GM23248 (cell line): ENCODE measurements around the gene RXYLT1. TPM values are rescaled to one million over a fixed set of nuclear protein-coding genes. Genes with fewer than 3 reads are reported as not detected.

Source experiments
- DNase-seq: peaks from one replicate; pipeline ENCODE4 v3.0.0-alpha.2; 2015
- H2AFZ ChIP-seq: fragments of 200-600 bp; sonication (generic); 2 replicates; pipeline ENCODE4 v1.6.1; 2016; ENCODE audit warnings: antibody characterized with exemption
- H3F3A ChIP-seq: fragments of 200-600 bp; sonication (generic); 2 replicates; pipeline ENCODE4 v1.6.1; 2016; ENCODE audit warnings: mild to moderate bottlenecking, antibody characterized with exemption, mixed run types; ENCODE audit not compliant: insufficient read depth
- H3K27ac ChIP-seq: fragments of 200-600 bp; sonication (generic); 2 replicates; pipeline ENCODE4 v1.5.1; 2016; ENCODE audit warnings: mild to moderate bottlenecking
- H3K27me3 ChIP-seq: fragments of 200-600 bp; sonication (generic); replicated peaks from 2 replicates; pipeline ENCODE4 v1.6.1; 2016; ENCODE audit warnings: mild to moderate bottlenecking; ENCODE audit not compliant: insufficient read depth
- H3K36me3 ChIP-seq: fragments of 200-600 bp; sonication (generic); 2 replicates; pipeline ENCODE4 v1.6.1; 2016; ENCODE audit warnings: low read depth, mild to moderate bottlenecking
- H3K4me1 ChIP-seq: fragments of 200-600 bp; sonication (generic); 2 replicates; pipeline ENCODE4 v1.6.1; 2016; ENCODE audit warnings: mild to moderate bottlenecking; ENCODE audit not compliant: insufficient read depth
- H3K4me2 ChIP-seq: fragments of 200-600 bp; sonication (generic); one replicate; pipeline ENCODE4 v1.6.1; 2016; ENCODE audit warnings: mild to moderate bottlenecking; ENCODE audit not compliant: unreplicated experiment
- H3K4me3 ChIP-seq: fragments of 200-600 bp; sonication (generic); 2 replicates; pipeline ENCODE4 v1.5.1; 2016; ENCODE audit warnings: mild to moderate bottlenecking
- H3K79me2 ChIP-seq: fragments of 200-600 bp; sonication (generic); 2 replicates; pipeline ENCODE4 v1.6.1; 2016; ENCODE audit warnings: mild to moderate bottlenecking; ENCODE audit not compliant: insufficient read depth
- H3K9ac ChIP-seq: fragments of 200-600 bp; sonication (generic); 2 replicates; pipeline ENCODE4 v1.6.1; 2016; ENCODE audit warnings: mild to moderate bottlenecking
- H3K9me2 ChIP-seq: fragments of 200-600 bp; sonication (generic); 2 replicates; pipeline ENCODE4 v1.6.1; 2016; ENCODE audit warnings: mixed run types, mild to moderate bottlenecking, moderate library complexity; ENCODE audit not compliant: insufficient read depth
- H3K9me3 ChIP-seq: fragments of 200-600 bp; sonication (generic); one replicate; pipeline ENCODE4 v1.6.1; 2017; ENCODE audit warnings: low read depth
- H4K20me1 ChIP-seq: fragments of 200-600 bp; sonication (generic); 2 replicates; pipeline ENCODE4 v1.6.0; 2016; ENCODE audit not compliant: insufficient read depth
- EZH2 ChIP-seq: fragments of 200-600 bp; sonication (generic); IDR thresholded peaks from 2 replicates; pipeline ENCODE4 v1.6.1; 2018; ENCODE audit warnings: antibody characterized with exemption, mild to moderate bottlenecking; ENCODE audit not compliant: insufficient read depth, poor library complexity, severe bottlenecking
- EZH2phosphoT487 ChIP-seq: fragments of 200-600 bp; sonication (generic); IDR thresholded peaks from 2 replicates; pipeline ENCODE4 v1.6.1; 2018; ENCODE audit warnings: antibody characterized with exemption, moderate library complexity, mild to moderate bottlenecking, low read depth; ENCODE audit not compliant: insufficient read depth
- WGBS, 2 experiments: methylation state at CpG; one replicate each; pipeline ENCODE4 v1.1.6; 2015 to 2017; ENCODE audit warnings: low lambda C conversion rate in 2 of 2, low coverage in 1 of 2; ENCODE audit errors: missing lambda C conversion rate in 2 of 2; 5-methylcytosine and 5-hydroxymethylcytosine counted together
- in situ Hi-C: fragments of 300-500 bp; cut with MboI; formaldehyde crosslinking; loops from 2 replicates; pipeline ENCODE4 v1.15.0; 2020
- polyA plus RNA-seq: library from polyadenylated mRNA; unstranded; fragments of >200 nt; fragmentation: Nextera tagmentation; extraction: Ambion mirVana; gene quantifications from 2 replicates; pipeline ENCODE4 v1.2.1, GENCODE V29; 2016
- total RNA-seq: library from RNA; depleted of rRNA; stranded (reverse); fragments of >200 nt; shearing (Covaris generic); gene quantifications from 2 replicates; pipeline ENCODE4 v1.2.3, GENCODE V29; 2014

RXYLT1 gene
- total and polyA plus RNA-seq, 2 experiments from 2014 or later, result 15.4 to 19.9 TPM

GRCh38 chr12:63764481-63764880 is 15.2 kb upstream of the RXYLT1 start:
- 3 to 5% methylated on average over 3 of the region's 3 CpGs for WGBS, 2 experiments
- Histone ChIP-seq H3K4me1 (no peaks in the 10 kb centered on the region), H3K27me3 (peaks cover 20% of the 10 kb centered on the region), H2AFZ (no peak overlapping the region), H3K27ac (no peak overlapping the region), H3K79me2 (no peaks in the 10 kb centered on the region), H3K9me2 (no peaks in the 10 kb centered on the region), H3K4me3 (no peak overlapping the region), H3K36me3 (no peaks in the 10 kb centered on the region), H3F3A (no peaks in the 10 kb centered on the region), H3K9me3 (no peaks in the 10 kb centered on the region), H3K4me2 (no peak overlapping the region), H3K9ac (no peak overlapping the region), H4K20me1 (no peaks in the 10 kb centered on the region)
- TF ChIP-seq EZH2phosphoT487, result no peak
- in situ Hi-C loops, result no loop called here
- no peak for DNase-seq

- no peak overlapping the region for H3K4me2 ChIP-seq
- no peaks in the 10 kb centered on the region for H3F3A ChIP-seq
- TF ChIP-seq EZH2phosphoT487 (no peak), EZH2 (no peak)
- no peaks in the 10 kb centered on the region for H4K20me1 ChIP-seq
- H3K27me3 ChIP-seq, result peaks cover 9% of the 10 kb centered on the region
- no peak overlapping the region for H3K27ac ChIP-seq
- H3K4me1 ChIP-seq, result no peaks in the 10 kb centered on the region
- H3K9ac ChIP-seq, result no peak overlapping the region
- H3K79me2 ChIP-seq, result no peaks in the 10 kb centered on the region
- in situ Hi-C loops, result no loop called here
- H3K36me3 ChIP-seq, result no peaks in the 10 kb centered on the region
- no peaks in the 10 kb centered on the region for H3K9me3 ChIP-seq
- H3K9me2 ChIP-seq, result no peaks in the 10 kb centered on the region
- no peak overlapping the region for H3K4me3 ChIP-seq
- 10 to 25% methylated on average over 1 of the region's 1 CpG for WGBS, 2 experiments
- H2AFZ ChIP-seq, result no peak overlapping the region
- DNase-seq, result peak; percentile 2
Measured at GRCh38 chr12:63766498-63766897, 13.2 kb upstream of the RXYLT1 start.

- no peaks in the 10 kb centered on the region for H3K79me2 ChIP-seq
- WGBS, 2 experiments, result 75 to 78% methylated on average over 1 of the region's 1 CpG
Measured at GRCh38 chr12:63770375-63770774, 9.3 kb upstream of the RXYLT1 start.

DNA sequence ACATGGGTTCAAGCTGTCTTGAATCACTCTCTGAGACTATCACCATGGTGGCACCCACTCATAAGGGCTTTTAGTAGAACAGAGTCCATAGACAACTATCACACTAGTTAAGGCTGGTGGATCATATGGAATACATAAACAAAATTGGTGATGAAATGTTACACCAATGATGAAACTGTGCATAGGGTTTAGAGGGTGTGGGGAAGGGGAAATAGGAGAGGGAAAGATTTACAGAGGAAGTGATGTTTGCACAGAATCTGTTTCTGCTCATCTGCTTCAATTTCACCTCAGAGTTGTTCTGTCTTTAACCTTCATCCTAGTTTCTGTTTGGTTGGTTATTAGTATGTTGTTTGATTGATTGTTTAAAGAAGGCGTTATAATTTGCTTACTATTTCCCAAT is 2.4 kb upstream of the RXYLT1 start:
- TF ChIP-seq EZH2 (no peak), EZH2phosphoT487 (no peak)
- no peaks in the 10 kb centered on the region for H3K9me2 ChIP-seq
- no peaks in the 10 kb centered on the region for H4K20me1 ChIP-seq
- no peak overlapping the region for H2AFZ ChIP-seq
- no peak overlapping the region for H3K4me3 ChIP-seq
- H3K9me3 ChIP-seq, result no peaks in the 10 kb centered on the region
- H3K27me3 ChIP-seq, result 0 out of 2 replicates have a peak, but pooled peaks cover 5% of the 10 kb centered on the region
- 0 out of 2 replicates have a peak, but pooled peaks cover 5% of the 10 kb centered on the region for H3K4me1 ChIP-seq
- H3K9ac ChIP-seq, result no peak overlapping the region
- no peak overlapping the region for H3K4me2 ChIP-seq
- peaks cover 7% of the 10 kb centered on the region for H3K79me2 ChIP-seq
- no peak overlapping the region for H3K27ac ChIP-seq
- 78 to 86% methylated on average over 1 of the region's 1 CpG for WGBS, 2 experiments
- in situ Hi-C loops, result no loop called here
- H3K36me3 ChIP-seq, result no peaks in the 10 kb centered on the region
- no peaks in the 10 kb centered on the region for H3F3A ChIP-seq
- no peak for DNase-seq

More at GRCh38 chr12:63770375-63770774, 9.3 kb upstream of the RXYLT1 start:
- no peak overlapping the region for H2AFZ ChIP-seq
- no peaks in the 10 kb centered on the region for H3K9me2 ChIP-seq
- no peak overlapping the region for H3K4me2 ChIP-seq
- DNase-seq, result no peak
- no peaks in the 10 kb centered on the region for H3K4me1 ChIP-seq
- H3K27ac ChIP-seq, result no peak overlapping the region
- H3F3A ChIP-seq, result no peaks in the 10 kb centered on the region
- no peak overlapping the region for H3K4me3 ChIP-seq
- no peak for TF ChIP-seq EZH2phosphoT487
- TF ChIP-seq EZH2, result no peak
- H3K36me3 ChIP-seq, result no peaks in the 10 kb centered on the region
- H4K20me1 ChIP-seq, result no peaks in the 10 kb centered on the region
- H3K27me3 ChIP-seq, result peaks cover 5% of the 10 kb centered on the region
- in situ Hi-C loops, result no loop called here
- no peaks in the 10 kb centered on the region for H3K9me3 ChIP-seq
- H3K9ac ChIP-seq, result no peak overlapping the region

DNA sequence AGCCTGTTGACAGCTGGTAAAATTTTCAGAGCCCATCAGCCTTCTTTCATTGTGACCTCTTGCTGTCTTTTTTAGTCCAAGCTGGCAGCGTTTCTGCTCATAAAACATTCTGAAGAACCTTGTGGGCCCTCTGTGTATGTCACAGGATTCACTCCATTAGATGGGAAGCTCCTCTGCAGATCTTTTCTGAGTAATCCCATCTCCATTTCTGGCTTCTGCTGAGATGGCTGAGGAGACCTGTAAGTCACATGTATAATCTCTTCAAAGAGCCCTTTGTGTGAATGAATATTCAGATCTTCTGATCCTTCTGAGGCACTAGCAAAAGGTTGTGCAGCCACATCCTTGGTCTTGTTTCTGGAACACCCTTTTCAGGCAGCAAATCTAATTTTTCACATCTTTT is 2.8 kb downstream of the RXYLT1 start:
- WGBS, 2 experiments, result 43 to 52% methylated on average over 1 of the region's 1 CpG
- no peak overlapping the region for H3K9ac ChIP-seq
- peaks cover 15% of the 10 kb centered on the region for H3K4me1 ChIP-seq
- peaks cover 3% of the 10 kb centered on the region for H3K36me3 ChIP-seq
- H2AFZ ChIP-seq, result no peak overlapping the region
- no peaks in the 10 kb centered on the region for H3K27me3 ChIP-seq
- in situ Hi-C loops, result no loop called here
- no peak for DNase-seq
- no peak overlapping the region for H3K4me3 ChIP-seq
- H3K27ac ChIP-seq, result no peak overlapping the region
- H3K9me2 ChIP-seq, result no peaks in the 10 kb centered on the region
- no peaks in the 10 kb centered on the region for H3K9me3 ChIP-seq
- no peaks in the 10 kb centered on the region for H4K20me1 ChIP-seq
- peaks cover 9% of the 10 kb centered on the region; the same call in 1 of the 2 replicates for H3F3A ChIP-seq
- TF ChIP-seq EZH2phosphoT487 (no peak), EZH2 (no peak)
- H3K79me2 ChIP-seq, result peaks cover 7% of the 10 kb centered on the region
- no peak overlapping the region for H3K4me2 ChIP-seq
